Muscle of leg (tissue), 11 donors: ENCODE results near the gene TRIM65. TPM values are rescaled to one million over a fixed set of nuclear protein-coding genes. Genes with fewer than 3 reads are reported as not detected.
"Not testable (repeated sequence)": the region's sequence is repeated elsewhere in the genome, so short reads cannot be mapped to it uniquely, and the experiment has no call there.

Experiments used
- DNase-seq: peaks from one replicate; pipeline ENCODE4 v3.0.0; 2013
- H3K27ac ChIP-seq: one replicate; pipeline ENCODE4 v1.5.1; 2013; ENCODE audit warnings: mild to moderate bottlenecking, low read length, control low read depth
- H3K27me3 ChIP-seq: one replicate; pipeline ENCODE4 v1.6.1; 2013; ENCODE audit warnings: low read length; ENCODE audit not compliant: control insufficient read depth, insufficient read depth
- H3K36me3 ChIP-seq: one replicate; pipeline ENCODE4 v1.6.1; 2013; ENCODE audit warnings: low read length; ENCODE audit not compliant: control insufficient read depth, insufficient read depth
- H3K4me1 ChIP-seq: one replicate; pipeline ENCODE4 v1.6.1; 2013; ENCODE audit warnings: low read length; ENCODE audit not compliant: control insufficient read depth, insufficient read depth
- H3K4me3 ChIP-seq: one replicate; pipeline ENCODE4 v1.5.1; 2013; ENCODE audit warnings: low read length, control low read depth
- H3K9me3 ChIP-seq: replicated peaks from 2 replicates; pipeline ENCODE4 v1.6.1; 2013; ENCODE audit warnings: low read depth, low read length; ENCODE audit not compliant: control insufficient read depth
- WGBS: methylation state at CpG from one replicate; pipeline ENCODE4 v1.1.5; 2013; ENCODE audit warnings: missing lambda C conversion rate; ENCODE audit not compliant: insufficient coverage; 5-methylcytosine and 5-hydroxymethylcytosine counted together
- polyA plus RNA-seq, 8 donors: library from polyadenylated mRNA; unstranded; fragments of 120-200 nt; gene quantifications; one replicate each; pipeline versions ENCODE4 v1.2.1 to v1.2.3, GENCODE V29; 2013; ENCODE audit warnings: inconsistent platforms in 1 of 8, low replicate concordance in 1 of 8; ENCODE audit not compliant: insufficient read length in 8 of 8, insufficient read depth in 1 of 8
- total RNA-seq: library from RNA; stranded (reverse); fragments of 120-200 nt; gene quantifications from one replicate; pipeline ENCODE4 v1.2.4, GENCODE V29; 2013

Gene TRIM65
- total and polyA plus RNA-seq, 9 donors = 12.7 to 19.5 (median 15.8) TPM

DNA sequence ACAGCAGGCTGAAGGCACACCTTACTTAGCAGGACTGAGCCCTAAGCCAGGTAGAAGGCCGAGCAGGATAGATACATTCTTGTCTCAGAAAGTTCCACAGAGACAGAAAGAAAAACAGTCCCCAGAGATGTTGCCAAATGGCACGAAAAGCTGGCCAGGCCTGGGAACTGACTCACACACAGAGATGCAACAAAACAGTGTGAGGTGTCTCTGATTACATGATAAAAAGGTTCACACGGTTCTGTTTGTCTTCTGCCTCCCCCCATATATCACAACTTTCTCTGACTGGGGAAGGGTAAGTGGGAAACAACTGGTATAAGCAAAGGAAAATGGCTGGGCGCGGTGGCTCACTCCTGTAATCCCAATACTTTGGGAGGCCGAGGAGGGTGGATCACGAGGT lies 43.3 kb downstream of the TRIM65 start:
- H3K27ac ChIP-seq = no peak overlapping the region
- no peak overlapping the region for H3K4me3 ChIP-seq
- 92% methylated on average over 2 of the region's 7 CpGs for WGBS

DNA sequence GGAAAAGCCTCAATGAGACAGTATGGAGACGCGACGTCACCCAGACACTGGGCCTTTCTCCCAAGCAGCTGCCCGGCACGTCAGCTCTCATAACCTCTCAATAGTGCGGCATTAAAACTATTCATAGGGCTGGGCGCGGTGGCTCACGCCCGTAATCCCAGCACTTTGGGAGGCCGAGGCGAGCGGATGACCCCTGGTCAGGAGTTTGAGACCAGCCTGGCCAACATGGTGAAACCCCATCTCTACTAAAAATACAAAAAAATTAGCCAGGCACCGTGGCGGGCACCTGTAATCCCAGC lies 45.1 kb downstream of the TRIM65 start:
- Histone ChIP-seq H3K36me3 (peaks cover 47% of the 10 kb centered on the region), H3K4me1 (peaks cover 54% of the 10 kb centered on the region)
- 85% methylated on average over 14 of the region's 15 CpGs for WGBS
- DNase-seq, H3K9me3 ChIP-seq, H3K4me3 ChIP-seq, H3K27me3 ChIP-seq, H3K27ac ChIP-seq: not testable (repeated sequence)

More for the DNA sequence above, 43.3 kb downstream of the TRIM65 start:
- Histone ChIP-seq H3K9me3 (no peaks in the 10 kb centered on the region), H3K36me3 (peaks cover 30% of the 10 kb centered on the region), H3K4me1 (peaks cover 39% of the 10 kb centered on the region), H3K27me3 (no peaks in the 10 kb centered on the region)
- DNase-seq = no peak

DNA sequence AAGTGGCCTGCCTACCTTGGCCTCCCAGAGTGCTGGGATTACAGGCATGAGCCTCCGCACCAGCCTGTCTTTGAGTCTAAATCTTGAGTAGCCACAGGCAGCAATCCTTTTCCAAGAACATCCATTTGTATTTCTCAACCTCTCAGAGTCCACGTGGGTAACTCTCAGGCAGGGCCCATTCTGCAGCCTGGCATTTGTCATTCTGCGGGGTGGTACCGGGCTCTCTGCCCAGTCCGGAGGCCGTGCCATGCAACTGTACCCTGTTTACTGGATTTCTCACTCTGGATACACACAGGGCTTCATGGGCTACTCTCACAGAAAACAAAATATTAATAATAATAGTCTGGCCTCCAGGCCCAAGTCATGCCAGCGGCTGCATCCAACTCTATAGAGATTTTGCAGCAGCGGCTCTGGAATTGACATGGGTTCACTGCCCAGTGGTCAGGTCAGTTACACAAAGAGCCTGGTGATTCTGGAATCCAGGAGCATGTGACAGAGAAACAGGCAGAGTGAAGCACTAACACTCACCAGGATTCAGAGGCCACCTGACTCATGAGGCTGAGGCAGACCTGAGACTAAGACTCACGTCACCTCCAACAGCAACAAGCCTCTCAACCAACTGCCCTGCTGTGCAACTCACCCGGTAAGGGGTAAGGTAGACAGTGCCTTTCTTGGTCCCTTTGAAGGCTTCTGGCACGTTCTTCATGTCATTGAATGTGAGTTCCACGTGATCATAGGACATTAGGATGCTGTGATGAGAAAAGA lies 45.6 kb downstream of the TRIM65 start:
- Histone ChIP-seq H3K27me3 (no peaks in the 10 kb centered on the region), H3K4me3 (no peak overlapping the region), H3K4me1 (peaks cover 55% of the 10 kb centered on the region), H3K9me3 (no peaks in the 10 kb centered on the region), H3K27ac (no peak overlapping the region), H3K36me3 (peaks cover 53% of the 10 kb centered on the region)
- DNase-seq = no peak
- WGBS = 92% methylated on average over 10 of the region's 12 CpGs

DNA sequence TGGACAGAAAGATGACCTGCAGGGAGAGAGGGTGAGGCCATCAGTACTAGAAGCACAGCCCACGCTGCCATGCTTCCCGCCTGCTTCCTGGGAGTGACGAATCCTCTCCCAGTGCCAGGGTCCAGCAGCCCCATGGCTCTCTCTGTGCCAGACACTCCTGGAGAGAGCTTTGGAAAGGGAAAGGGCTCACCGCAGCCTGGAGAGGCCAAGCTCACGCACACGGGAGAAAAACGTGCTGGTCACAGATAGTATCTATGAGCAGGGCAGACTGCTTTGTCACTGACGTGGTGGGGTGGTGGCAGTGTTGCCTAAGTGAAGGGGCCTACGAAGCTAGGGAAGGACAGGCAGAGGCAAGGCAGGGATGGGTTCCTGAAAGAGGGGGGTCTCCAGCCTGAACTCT lies 47.0 kb downstream of the TRIM65 start:
- WGBS = 73% methylated on average over 9 of the region's 9 CpGs
- no peak overlapping the region for H3K4me3 ChIP-seq
- H3K9me3 ChIP-seq = no peaks in the 10 kb centered on the region
- no peak for DNase-seq
- no peaks in the 10 kb centered on the region for H3K27me3 ChIP-seq
- peaks cover 60% of the 10 kb centered on the region for H3K36me3 ChIP-seq
- peak overlapping the region; percentile 65 for H3K27ac ChIP-seq
- peaks cover 66% of the 10 kb centered on the region for H3K4me1 ChIP-seq

DNA sequence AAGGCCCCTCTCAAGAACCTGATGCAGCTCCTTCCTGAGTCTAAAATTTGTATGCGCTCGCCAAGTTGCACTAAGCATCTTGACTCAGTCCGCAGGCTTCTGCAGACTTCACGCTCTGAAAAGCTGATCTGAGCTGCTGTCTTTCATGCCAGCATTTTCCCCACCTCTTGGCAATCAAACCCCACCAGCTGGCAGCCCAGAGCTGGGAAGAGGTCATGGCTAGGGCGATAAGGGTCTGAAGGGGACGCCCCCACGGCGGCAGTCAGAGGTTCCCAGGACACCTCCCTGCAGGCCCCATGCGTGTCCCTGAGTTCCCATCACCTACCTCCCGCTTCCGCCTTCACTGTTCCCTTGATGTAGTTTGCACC lies 47.5 kb downstream of the TRIM65 start:
- peaks cover 66% of the 10 kb centered on the region for H3K4me1 ChIP-seq
- 55% methylated on average over 4 of the region's 11 CpGs for whole genome bisulfite sequencing
- H3K4me3 ChIP-seq = no peak overlapping the region
- DNase-seq = peak; percentile 56
- H3K27ac ChIP-seq = peak overlapping the region; percentile 65
- peaks cover 60% of the 10 kb centered on the region for H3K36me3 ChIP-seq
- H3K27me3 ChIP-seq = no peaks in the 10 kb centered on the region
- no peaks in the 10 kb centered on the region for H3K9me3 ChIP-seq

DNA sequence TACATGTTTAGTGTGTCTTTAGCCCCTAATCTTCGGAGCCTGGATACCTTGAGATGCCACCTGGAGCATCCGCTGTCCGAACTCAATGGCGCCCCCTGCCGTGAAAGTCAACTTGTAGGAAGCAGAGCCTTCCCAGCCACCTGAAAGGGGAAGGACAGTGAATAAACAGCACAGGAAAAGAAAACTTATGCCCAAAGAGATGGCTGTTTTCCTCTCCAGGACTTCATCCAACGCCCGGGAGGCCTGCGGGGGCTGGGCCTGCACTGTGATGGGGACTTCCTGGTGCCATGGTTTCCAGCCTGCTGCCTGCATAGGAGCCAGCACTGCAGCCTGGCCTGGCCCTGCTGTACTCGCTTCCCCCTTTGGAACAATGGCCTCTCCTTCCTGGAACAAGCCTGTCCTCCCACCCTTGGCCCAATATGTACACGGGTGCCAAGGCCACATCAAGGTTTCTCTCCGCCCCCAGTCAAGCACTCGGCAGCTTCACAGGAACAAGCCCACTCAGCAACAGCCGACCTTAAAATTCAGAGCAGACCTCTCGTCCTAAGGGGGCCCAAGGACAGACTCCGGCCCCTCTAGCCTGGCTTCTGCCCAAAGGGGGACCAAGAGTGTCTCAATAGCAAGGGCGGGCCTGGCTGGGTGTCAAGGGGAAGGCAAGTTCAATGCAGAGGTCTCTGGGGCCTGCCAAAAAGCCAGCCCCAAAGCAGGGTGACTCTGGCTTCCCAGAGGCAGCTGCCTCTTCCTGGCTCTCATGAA lies 48.0 kb downstream of the TRIM65 start:
- H3K27ac ChIP-seq = peak overlapping the region; percentile 65
- no peak overlapping the region for H3K4me3 ChIP-seq
- peak; percentile 70 for DNase-seq
- peaks cover 62% of the 10 kb centered on the region for H3K4me1 ChIP-seq
- peaks cover 60% of the 10 kb centered on the region for H3K36me3 ChIP-seq
- no peaks in the 10 kb centered on the region for H3K9me3 ChIP-seq
- no peaks in the 10 kb centered on the region for H3K27me3 ChIP-seq
- WGBS = 47% methylated on average over 11 of the region's 16 CpGs

DNA sequence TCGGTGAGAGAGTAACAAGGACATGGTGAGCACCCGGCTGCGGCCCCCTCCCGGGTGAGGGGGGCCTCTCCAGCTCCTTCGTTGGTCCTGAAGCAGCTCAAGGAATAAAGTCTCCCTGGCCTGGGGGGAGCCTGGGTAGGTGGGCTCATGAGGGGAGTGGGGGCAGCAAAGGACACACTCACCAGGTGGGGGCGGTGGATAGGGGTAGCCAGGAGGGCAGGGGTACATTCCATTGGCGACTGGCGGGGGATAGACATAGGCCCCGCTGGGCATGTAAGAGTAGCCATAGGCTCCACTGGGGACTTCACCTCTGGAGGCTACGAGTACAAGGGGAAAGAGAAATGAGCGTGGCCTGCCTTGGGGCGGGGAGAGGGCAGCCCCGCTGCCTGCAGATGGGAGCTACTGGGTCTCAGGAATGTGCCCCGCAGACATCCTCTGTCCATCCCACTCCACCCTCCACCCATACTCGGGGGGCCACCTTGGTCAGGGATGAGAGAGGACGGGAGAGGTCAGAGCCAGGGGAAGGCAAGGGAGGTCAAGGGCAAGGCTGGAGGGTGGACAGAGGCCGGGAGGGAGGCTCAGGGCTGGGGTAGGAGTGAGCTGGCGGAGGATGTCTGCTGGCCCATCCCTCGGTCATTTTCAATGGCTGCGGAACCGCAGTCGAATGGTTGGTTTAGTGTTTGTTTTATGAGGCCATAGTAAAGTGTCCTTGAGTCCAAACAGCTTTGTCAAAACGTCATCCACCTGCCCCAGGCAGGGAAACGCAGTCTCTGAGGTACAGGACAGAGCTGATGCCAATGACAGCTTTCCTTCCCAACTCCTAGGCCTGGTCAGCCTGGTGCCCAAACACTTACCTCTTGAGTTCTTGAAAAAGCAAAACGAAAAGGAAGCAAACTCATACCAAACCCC lies 48.9 kb downstream of the TRIM65 start:
- no peak for DNase-seq
- peaks cover 60% of the 10 kb centered on the region for H3K36me3 ChIP-seq

DNA sequence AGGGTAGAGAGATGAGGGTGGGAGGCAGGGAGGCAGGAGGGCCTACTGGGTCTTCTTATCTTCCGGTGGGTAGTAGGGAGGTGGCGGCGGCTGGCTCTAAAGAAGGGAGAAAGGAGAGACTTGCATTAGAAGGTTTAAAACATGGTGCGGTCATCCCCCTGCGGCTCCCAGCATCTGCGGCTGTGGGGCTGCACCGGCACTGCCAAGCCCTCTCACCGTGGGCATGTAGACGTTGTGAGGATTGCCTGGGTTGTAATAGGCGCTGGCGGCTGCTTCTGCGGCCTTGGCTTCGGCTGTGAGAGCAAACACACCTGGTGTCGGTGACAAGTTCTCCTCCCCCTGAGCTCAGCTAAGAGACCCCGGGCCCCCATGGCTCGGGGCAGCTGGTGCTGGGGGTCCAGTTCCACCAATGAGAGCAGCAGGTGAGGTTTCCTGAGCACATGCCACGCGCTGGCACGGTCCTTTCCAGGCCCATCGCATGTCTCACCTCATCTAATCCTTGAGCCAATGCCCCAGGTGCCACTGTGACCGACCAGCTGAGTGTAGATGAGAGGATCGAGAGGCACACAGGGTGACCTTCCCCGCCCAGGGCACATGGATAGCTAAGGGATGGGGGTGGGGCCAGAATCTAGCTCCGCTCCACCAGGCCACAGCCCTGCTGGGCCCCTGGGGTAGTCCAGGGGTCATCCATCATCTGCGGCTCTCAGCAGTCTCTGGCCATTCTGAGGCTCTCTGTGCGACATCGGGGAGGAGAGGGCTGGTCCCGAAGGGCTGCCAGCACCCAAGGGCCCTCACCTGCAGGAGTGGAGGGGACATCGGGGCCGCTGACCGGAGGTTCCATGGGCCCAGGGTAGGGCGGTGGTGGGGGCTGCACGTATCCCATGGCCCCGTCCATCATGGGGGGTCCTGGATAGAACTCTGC lies 49.8 kb downstream of the TRIM65 start:
- Histone ChIP-seq H3K27me3 (no peaks in the 10 kb centered on the region), H3K27ac (no peak overlapping the region), H3K4me3 (no peak overlapping the region), H3K4me1 (peaks cover 59% of the 10 kb centered on the region), H3K9me3 (no peaks in the 10 kb centered on the region), H3K36me3 (peaks cover 58% of the 10 kb centered on the region)
- no peak for DNase-seq
- WGBS = 91% methylated on average over 27 of the region's 34 CpGs

More for the DNA sequence above, 48.9 kb downstream of the TRIM65 start:
- WGBS = 84% methylated on average over 17 of the region's 25 CpGs
- no peaks in the 10 kb centered on the region for H3K9me3 ChIP-seq
- H3K4me1 ChIP-seq = peaks cover 59% of the 10 kb centered on the region
- H3K4me3 ChIP-seq = no peak overlapping the region
- peak overlapping the region; percentile 65 for H3K27ac ChIP-seq
- no peaks in the 10 kb centered on the region for H3K27me3 ChIP-seq

DNA sequence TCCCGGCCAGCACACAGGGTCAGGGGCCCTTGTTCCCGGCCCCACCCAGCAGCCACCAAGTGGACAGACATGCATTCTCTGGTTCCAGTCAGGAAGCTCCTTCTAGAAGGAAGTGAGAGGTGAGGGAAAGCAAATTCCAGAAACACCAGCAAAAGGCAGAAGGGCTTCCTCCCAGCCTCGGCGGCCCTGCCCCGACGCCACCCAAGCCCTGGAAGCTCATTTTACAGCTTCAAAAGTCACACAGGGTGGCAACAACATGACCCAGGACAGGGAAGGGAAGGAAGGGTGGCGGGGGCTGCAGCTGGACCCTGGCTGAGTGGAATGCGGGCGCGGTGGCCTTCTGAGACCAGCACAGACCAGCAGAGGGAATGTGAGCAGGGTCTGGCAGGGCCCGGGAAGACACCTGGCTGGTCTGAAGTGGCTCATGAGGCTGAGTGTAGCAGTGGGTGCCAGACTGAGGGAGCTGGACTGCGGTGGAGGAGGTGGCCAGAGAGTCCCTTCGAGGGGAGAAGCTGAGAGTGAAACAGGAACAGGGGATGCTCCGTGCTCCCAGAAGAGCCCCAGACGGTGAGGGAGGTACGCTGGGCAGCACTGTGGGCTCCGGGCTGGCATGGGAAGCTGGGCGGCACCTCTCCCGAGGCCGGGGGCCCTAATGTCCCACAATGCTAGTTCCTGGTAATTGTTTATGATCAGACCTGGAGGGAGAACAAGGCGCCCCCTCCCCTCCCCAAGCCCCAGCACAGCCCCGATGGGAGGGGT lies 50.6 kb downstream of the TRIM65 start:
- WGBS = 70% methylated on average over 14 of the region's 22 CpGs
- peak overlapping the region; percentile 48 for H3K27ac ChIP-seq
- no peak overlapping the region for H3K4me3 ChIP-seq
- peaks cover 56% of the 10 kb centered on the region for H3K4me1 ChIP-seq
- peaks cover 52% of the 10 kb centered on the region for H3K36me3 ChIP-seq
- DNase-seq = no peak
- no peaks in the 10 kb centered on the region for H3K27me3 ChIP-seq
- no peaks in the 10 kb centered on the region for H3K9me3 ChIP-seq
